Measurements from ENCODE around the gene FRMD3. TPM values are rescaled to one million over a fixed set of nuclear protein-coding genes. Genes with fewer than 3 reads are reported as not detected.
A peak's percentile ranks its signal among the peaks of the same experiment; 100 is the strongest.

Gene FRMD3
- total and polyA plus RNA-seq, 11 donors: 28.9 to 195 (median 82.4) TPM

- Histone ChIP-seq H3K4me3 (no peak overlapping the region), H3K27ac (peak overlapping the region in 6 of 12 donors; percentile 1 to 79 (median 74)), H3K36me3 (no peaks in the 10 kb centered on the region), H3K4me1 (peaks cover 0 to 40% (median 8%) of the 10 kb centered on the region in 12 donors), H3K27me3 (no peaks in the 10 kb centered on the region), H3K9me3 (no peaks in the 10 kb centered on the region)
- DNase-seq (no peak), ATAC-seq (no peak)
- TF ChIP-seq CTCF (IDR thresholded peaks at IDR 0.05) (no peak), POLR2A (IDR thresholded peaks at IDR 0.05) (no peak)
- WGBS, 4 donors: 54 to 72% (median 66%) methylated on average over 6 of the region's 6 CpGs
- intact Hi-C loops (cut with DNase I): loop anchor here in 1 of 10 donors (10.0 kb wide), 1 partner anchor 115 kb away; no protein-coding TSS in a partner anchor
Observed at GRCh38 chr9:83449983-83450382, 88.2 kb downstream of the FRMD3 start.

- ATAC-seq: peak; percentile 58 to 90 (median 81)
- H3K27me3 ChIP-seq: no peaks in the 10 kb centered on the region
Observed at GRCh38 chr9:83449166-83449565, 89.0 kb downstream of the FRMD3 start.

GRCh38 chr9:83448626-83449025 lies 89.6 kb downstream of the FRMD3 start:
- Histone ChIP-seq H3K4me3 (no peak overlapping the region), H3K9me3 (no peaks in the 10 kb centered on the region), H3K27ac (peak overlapping the region in 11 of 12 donors; percentile 47 to 79 (median 66)), H3K27me3 (no peaks in the 10 kb centered on the region), H3K36me3 (no peaks in the 10 kb centered on the region), H3K4me1 (peaks cover 0 to 50% (median 15%) of the 10 kb centered on the region in 12 donors)
- TF ChIP-seq CTCF (IDR thresholded peaks at IDR 0.05) (no peak), POLR2A (IDR thresholded peaks at IDR 0.05) (no peak)
- DNase-seq: no peak
- intact Hi-C loops (cut with DNase I): no loop called here
- ATAC-seq: peak in 1 of 4 donors; percentile 5
- 87 to 92% (median 89%) methylated on average over 5 of the region's 5 CpGs for WGBS, 4 donors

More at GRCh38 chr9:83449166-83449565, 89.0 kb downstream of the FRMD3 start:
- Histone ChIP-seq H3K36me3 (no peaks in the 10 kb centered on the region), H3K4me3 (no peak overlapping the region), H3K9me3 (no peaks in the 10 kb centered on the region), H3K27ac (peak overlapping the region in 11 of 12 donors; percentile 47 to 79 (median 66)), H3K4me1 (peaks cover 0 to 48% (median 14%) of the 10 kb centered on the region in 12 donors)
- peak in 3 of 5 donors; percentile 32 to 50 (median 49) for DNase-seq
- 60 to 76% (median 63%) methylated on average over 5 of the region's 5 CpGs for WGBS, 4 donors
- TF ChIP-seq CTCF (IDR thresholded peaks at IDR 0.05) (no peak), POLR2A (IDR thresholded peaks at IDR 0.05) (no peak)
- intact Hi-C loops (cut with DNase I): no loop called here

- Histone ChIP-seq H3K27me3 (no peaks in the 10 kb centered on the region), H3K27ac (peak overlapping the region in 6 of 12 donors; percentile 6 to 77 (median 25)), H3K4me3 (no peak overlapping the region), H3K36me3 (no peaks in the 10 kb centered on the region), H3K9me3 (no peaks in the 10 kb centered on the region), H3K4me1 (peaks cover 0 to 52% (median 15%) of the 10 kb centered on the region in 12 donors)
- 79 to 96% (median 90%) methylated on average over 8 of the region's 8 CpGs for WGBS, 4 donors
- ATAC-seq (no peak), DNase-seq (no peak)
- TF ChIP-seq POLR2A (IDR thresholded peaks at IDR 0.05): no peak
- no peak for TF ChIP-seq CTCF (IDR thresholded peaks at IDR 0.05)
- intact Hi-C loops (cut with DNase I): no loop called here
Observed at GRCh38 chr9:83447351-83447750, 90.8 kb downstream of the FRMD3 start.
